Heart right ventricle (tissue), 16 donors: ENCODE results near the gene MYO18B. TPM values are rescaled to one million over a fixed set of nuclear protein-coding genes. Genes with fewer than 3 reads are reported as not detected.

Experiments
- ATAC-seq, 8 donors: fragments of 200-7000 bp; cut with Tn5 transposase; one replicate each; pipeline ENCODE4 v1.9.1; 2020; ENCODE audit warnings: mild to moderate bottlenecking in 8 of 8, moderate library complexity in 8 of 8, moderate number of reproducible peaks in 1 of 8
- DNase-seq, 2 donors: peaks; one replicate each; pipeline ENCODE4 v3.0.0-alpha.2; 2020
- H3K27ac ChIP-seq, 10 donors: fragments of 200-600 bp; sonication (generic) in 2 of 10; one replicate each; pipeline versions ENCODE4 v1.5.0 to v1.8.0; 2020 to 2022; ENCODE audit warnings: mild to moderate bottlenecking in 3 of 10
- H3K27me3 ChIP-seq, 7 donors: fragments of 200-600 bp; one replicate each; pipeline ENCODE4 v1.8.0; 2021 to 2022; ENCODE audit warnings: mild to moderate bottlenecking in 2 of 7
- H3K36me3 ChIP-seq, 9 donors: fragments of 200-600 bp; sonication (generic) in 1 of 9; one replicate each; pipeline versions ENCODE4 v1.5.0 to v1.8.0; 2020 to 2022; ENCODE audit warnings: mild to moderate bottlenecking in 2 of 9
- H3K4me1 ChIP-seq, 9 donors: fragments of 200-600 bp; sonication (generic) in 1 of 9; one replicate each; pipeline versions ENCODE4 v1.5.0 to v1.8.0; 2020 to 2022; ENCODE audit warnings: mild to moderate bottlenecking in 4 of 9
- H3K4me3 ChIP-seq, 10 donors: fragments of 200-600 bp; sonication (generic) in 2 of 10; one replicate each; pipeline versions ENCODE4 v1.5.0 to v1.8.0; 2020 to 2022; ENCODE audit warnings: mild to moderate bottlenecking in 7 of 10, moderate library complexity in 2 of 10
- H3K9me3 ChIP-seq, 11 donors: fragments of 200-600 bp in 10 of 11; sonication (generic) in 2 of 11; one replicate each; pipeline versions ENCODE4 v1.5.0 to v1.8.0; 2013 to 2022; ENCODE audit warnings: mild to moderate bottlenecking in 2 of 11, control low read depth in 1 of 11, moderate library complexity in 1 of 11
- CTCF ChIP-seq, 9 donors: fragments of 200-600 bp; sonication (generic) in 2 of 9; IDR thresholded peaks; one replicate each; pipeline versions ENCODE4 v1.5.0 to v1.8.0; 2021 to 2022; ENCODE audit warnings: antibody characterized with exemption in 9 of 9, mild to moderate bottlenecking in 5 of 9, moderate library complexity in 1 of 9
- WGBS, 2 donors: extraction: QIAGEN DNeasy Blood & Tissue Kit; methylation state at CpG; one replicate each; pipeline ENCODE4 v1.1.7; 2013; ENCODE audit warnings: inconsistent platforms in 1 of 2; 5-methylcytosine and 5-hydroxymethylcytosine counted together
- intact Hi-C, 10 donors: fragments of 100-400 bp; cut with DNase I; formaldehyde crosslinking; loops; one replicate each; pipeline versions ENCODE4 v1.11.1 to v1.14.2; 2022
- polyA plus RNA-seq, 2 donors: library from polyadenylated mRNA; stranded (reverse); fragments of 200-250 nt; gene quantifications; one replicate each; pipeline ENCODE4 v1.2.3, GENCODE V29; 2013
- total RNA-seq, 10 donors: library from RNA; stranded (reverse); fragmentation: NEBNext Ultra II Directional in 3 of 10; extraction: Animal tissue kit (Norgen Biotek cat#: 25700) in 3 of 10; gene quantifications; one replicate each; pipeline versions ENCODE4 v1.2.1 to v1.2.4, GENCODE V29; 2021 to 2023
- donor health status: Arrhythmogenic right ventricular cardiomyopathy.
- donor health status: ischemic (EF 13 %, LVEDD 7.1; RV severe dilation, severe dysfunction).
- donor health status: healthy with polysubstance abuse.
- donor health status: DM: no; HTN: yes; CAD: no.
- donor health status: DM: no; HTN: no; CAD: no.
- donor health status: ischemic (EF 25% LVEDD 6.9; RV normal size, moderate dysfunction).
- donor health status: ischemic (EF 25% LVEDD 5.7; RV mildly dilated, moderate dysfunction).
- donor health status: healthy.
- donor health status: DM: yes; HTN: yes; CAD: no.
- donor health status: Ischemic cardiomyopathy.
- donor health status: ischemic (EF 35%, LVEDD 5.7; RV mildly dilated, moderate dysfunction).
- donor health status: nonischemic (EF 11% LVEDD 7.7; RV severe dilation, severe dysfunction).
- donor health status: DM: yes; HTN: yes; CAD: no.
- donor health status: PGD.
- donor health status: ischemic (EF 29% LVEDD 5.4; RV normal size, mild dysfunction).
- donor health status: nonischemic (EF 23%, LVEDD 6.1; RV moderate dilation, normal function).

The MYO18B gene
- total and polyA plus RNA-seq, 12 donors = 111 to 407 (median 210) TPM

- H3K36me3 ChIP-seq = peaks cover 0 to 81% (median 9%) of the 10 kb centered on the region in 9 donors
- DNase-seq = no peak
- no peak for ATAC-seq
- no peak for TF ChIP-seq CTCF (IDR thresholded peaks at IDR 0.05)
- H3K4me1 ChIP-seq = no peaks in the 10 kb centered on the region
- H3K9me3 ChIP-seq = peaks cover 0 to 5% (median 0%) of the 10 kb centered on the region in 11 donors
- no peak overlapping the region for H3K27ac ChIP-seq
- H3K27me3 ChIP-seq = peaks cover 0 to 5% (median 0%) of the 10 kb centered on the region in 7 donors
- WGBS, 2 donors = 77 to 82% methylated on average over 3 of the region's 3 CpGs
- no peak overlapping the region for H3K4me3 ChIP-seq
- intact Hi-C loops = no loop called here
These were observed 41.9 kb downstream of the MYO18B start for GRCh38 chr22:25783856-25784255.

GRCh38 chr22:25786165-25786564, 44.2 kb downstream of the MYO18B start:
- Histone ChIP-seq H3K27ac (no peak overlapping the region), H3K27me3 (no peaks in the 10 kb centered on the region), H3K9me3 (peaks cover 0 to 5% (median 0%) of the 10 kb centered on the region in 11 donors), H3K36me3 (peaks cover 0 to 76% (median 9%) of the 10 kb centered on the region in 9 donors), H3K4me1 (no peaks in the 10 kb centered on the region), H3K4me3 (no peak overlapping the region)
- WGBS, 2 donors = 92 to 94% methylated on average over 1 of the region's 1 CpG
- no peak for DNase-seq
- TF ChIP-seq CTCF (IDR thresholded peaks at IDR 0.05) = no peak
- intact Hi-C loops = no loop called here
- no peak for ATAC-seq

GRCh38 chr22:25791556-25791955, 49.6 kb downstream of the MYO18B start:
- Histone ChIP-seq H3K9me3 (no peaks in the 10 kb centered on the region), H3K27ac (no peak overlapping the region), H3K27me3 (no peaks in the 10 kb centered on the region), H3K4me1 (no peaks in the 10 kb centered on the region), H3K4me3 (no peak overlapping the region), H3K36me3 (peaks cover 0 to 42% (median 0%) of the 10 kb centered on the region in 9 donors)
- DNase-seq = no peak
- no peak for TF ChIP-seq CTCF (IDR thresholded peaks at IDR 0.05)
- intact Hi-C loops = no loop called here
- 55 to 58% methylated on average over 5 of the region's 5 CpGs for WGBS, 2 donors
- peak in 1 of 8 donors; percentile 12 for ATAC-seq

- DNase-seq (no peak), ATAC-seq (no peak)
- H3K4me1 ChIP-seq = no peaks in the 10 kb centered on the region
- intact Hi-C loops = no loop called here
- H3K4me3 ChIP-seq = no peak overlapping the region
- no peaks in the 10 kb centered on the region for H3K27me3 ChIP-seq
- H3K36me3 ChIP-seq = peaks cover 0 to 55% (median 0%) of the 10 kb centered on the region in 9 donors
- no peak overlapping the region for H3K27ac ChIP-seq
- TF ChIP-seq CTCF (IDR thresholded peaks at IDR 0.05) = no peak
- H3K9me3 ChIP-seq = no peaks in the 10 kb centered on the region
- WGBS, 2 donors = 73 to 80% methylated on average over 5 of the region's 5 CpGs
These were observed 53.5 kb downstream of the MYO18B start for GRCh38 chr22:25795478-25795877.
